GM23338 (cell line): Measurements from ENCODE around the gene GABRR2. TPM values are rescaled to one million over a fixed set of nuclear protein-coding genes. Genes with fewer than 3 reads are reported as not detected.

ENCODE experiments used
- ATAC-seq: fragments of 200-7000 bp; cut with Tn5 transposase; 3 replicates; pipeline ENCODE4 v1.9.1; 2020
- DNase-seq: peaks from one replicate; pipeline ENCODE4 v3.0.0-alpha.2; 2015; ENCODE audit warnings: low spot score
- H2AFZ ChIP-seq: fragments of 200-600 bp; sonication (generic); 2 replicates; pipeline ENCODE4 v1.8.0; 2016; ENCODE audit warnings: antibody characterized with exemption, mild to moderate bottlenecking, moderate library complexity
- H3F3A ChIP-seq: fragments of 200-600 bp; sonication (generic); replicated peaks from 2 replicates; pipeline ENCODE4 v1.8.0; 2017; ENCODE audit warnings: antibody characterized with exemption, mixed run types, low read depth
- H3K27ac ChIP-seq: fragments of 200-600 bp; sonication (generic); 2 replicates; pipeline ENCODE4 v1.6.1; 2016; ENCODE audit warnings: low read depth
- H3K27me3 ChIP-seq: fragments of 200-600 bp; sonication (generic); 2 replicates; pipeline ENCODE4 v1.8.0; 2016; ENCODE audit warnings: mild to moderate bottlenecking, mixed run types, moderate library complexity; ENCODE audit not compliant: insufficient read depth
- H3K36me3 ChIP-seq: fragments of 200-600 bp; sonication (generic); 2 replicates; pipeline ENCODE4 v1.8.0; 2016; ENCODE audit warnings: mild to moderate bottlenecking; ENCODE audit not compliant: insufficient read depth
- H3K4me1 ChIP-seq: fragments of 200-600 bp; sonication (generic); 2 replicates; pipeline ENCODE4 v1.8.0; 2016; ENCODE audit warnings: mild to moderate bottlenecking, moderate library complexity; ENCODE audit not compliant: insufficient read depth
- H3K4me2 ChIP-seq: fragments of 200-600 bp; sonication (generic); 2 replicates; pipeline ENCODE4 v1.7.1; 2017; ENCODE audit warnings: mixed run types
- H3K4me3 ChIP-seq: fragments of 200-600 bp; sonication (generic); 2 replicates; pipeline ENCODE4 v1.6.1; 2016; ENCODE audit warnings: mixed run types
- H3K79me2 ChIP-seq: fragments of 200-600 bp; sonication (generic); replicated peaks from 2 replicates; pipeline ENCODE4 v1.8.0; 2017; ENCODE audit warnings: mild to moderate bottlenecking; ENCODE audit not compliant: insufficient read depth
- H3K9me2 ChIP-seq: fragments of 200-600 bp; sonication (generic); 2 replicates; pipeline ENCODE4 v1.8.0; 2017; ENCODE audit not compliant: insufficient read depth
- H4K20me1 ChIP-seq: fragments of 200-600 bp; sonication (generic); replicated peaks from 2 replicates; pipeline ENCODE4 v1.8.0; 2017; ENCODE audit warnings: mild to moderate bottlenecking; ENCODE audit not compliant: insufficient read depth
- H3K27ac Mint-ChIP-seq: 2 replicates; pipeline ENCODE4 v1.8.0; 2020; ENCODE audit warnings: inconsistent platforms, mild to moderate bottlenecking, moderate library complexity, mixed read lengths
- H3K27me3 Mint-ChIP-seq: 3 replicates; pipeline ENCODE4 v1.8.0; 2022; ENCODE audit warnings: low read depth, mild to moderate bottlenecking, moderate library complexity, mixed read lengths, inconsistent platforms; ENCODE audit not compliant: insufficient read depth, poor library complexity
- H3K36me3 Mint-ChIP-seq: 3 replicates; pipeline ENCODE4 v1.8.0; 2021; ENCODE audit warnings: low read depth, mild to moderate bottlenecking, inconsistent platforms, moderate library complexity, mixed read lengths
- H3K4me1 Mint-ChIP-seq: 3 replicates; pipeline ENCODE4 v1.8.0; 2020; ENCODE audit warnings: mild to moderate bottlenecking, inconsistent platforms, mixed read lengths
- H3K4me3 Mint-ChIP-seq: 3 replicates; pipeline ENCODE4 v1.8.0; 2021; ENCODE audit warnings: moderate library complexity, mild to moderate bottlenecking, inconsistent platforms, mixed read lengths
- H3K9me3 Mint-ChIP-seq: 3 replicates; pipeline ENCODE4 v1.8.0; 2020; ENCODE audit warnings: moderate library complexity, mild to moderate bottlenecking, inconsistent platforms, mixed read lengths
- CTCF ChIP-seq, 2 experiments: fragments of 200-600 bp in 1 of 2; sonication (generic) in 1 of 2; conservative IDR thresholded peaks; 2 replicates each; pipeline versions ENCODE4 v1.5.1 to v1.6.1; 2016 to 2017; ENCODE audit warnings: antibody characterized with exemption in 2 of 2, low read depth in 2 of 2, mild to moderate bottlenecking in 2 of 2, moderate library complexity in 1 of 2
- EZH2 ChIP-seq: fragments of 200-600 bp; sonication (generic); IDR thresholded peaks from one replicate; pipeline ENCODE4 v1.8.0; 2017; ENCODE audit warnings: antibody characterized with exemption, mild to moderate bottlenecking, low read depth; ENCODE audit not compliant: unreplicated experiment
- EZH2phosphoT487 ChIP-seq: fragments of 200-600 bp; sonication (generic); IDR thresholded peaks from one replicate; pipeline ENCODE4 v1.8.1; 2018; ENCODE audit warnings: antibody characterized with exemption; ENCODE audit not compliant: unreplicated experiment
- JUNB ChIP-seq: IDR thresholded peaks from one replicate; pipeline ENCODE4 v1.6.1; 2016; ENCODE audit warnings: antibody characterized with exemption; ENCODE audit not compliant: unreplicated experiment
- NANOG ChIP-seq: IDR thresholded peaks from 2 replicates; pipeline ENCODE4 v1.6.1; 2016; ENCODE audit warnings: antibody characterized with exemption, borderline replicate concordance
- POLR2AphosphoS5 ChIP-seq: IDR thresholded peaks from 2 replicates; pipeline ENCODE4 v1.6.1; 2016; ENCODE audit warnings: antibody characterized with exemption, low read depth
- REST ChIP-seq: IDR thresholded peaks from one replicate; pipeline ENCODE4 v1.6.1; 2018; ENCODE audit warnings: antibody characterized with exemption; ENCODE audit not compliant: unreplicated experiment
- ZNF331 ChIP-seq: fragments of 250-450 bp; sonication (Bioruptor Pico); IDR thresholded peaks from 2 replicates; pipeline ENCODE4 v1.5.0; 2020; ENCODE audit warnings: low read depth, mild to moderate bottlenecking, moderate library complexity
- polyA plus RNA-seq: library from polyadenylated mRNA; unstranded; fragments of >200 nt; fragmentation: Nextera tagmentation; extraction: Ambion mirVana; gene quantifications from 2 replicates; pipeline ENCODE4 v1.2.1, GENCODE V29; 2016
- total RNA-seq: library from RNA; depleted of rRNA; stranded (reverse); fragments of >200 nt; shearing (Covaris generic); gene quantifications from 2 replicates; pipeline ENCODE4 v1.2.3, GENCODE V29; 2014

The GABRR2 gene
- total and polyA plus RNA-seq, 2 experiments from 2014 or later: not detected

GRCh38 chr6:89260310-89260709 lies 54.8 kb downstream of the GABRR2 start (continued):
- TF ChIP-seq REST (no peak), ZNF331 (CRISPR knock-in tag) (no peak), POLR2AphosphoS5 (no peak), NANOG (no peak), EZH2phosphoT487 (no peak), EZH2 (no peak), JUNB (no peak)

- Histone ChIP-seq H4K20me1 (no peaks in the 10 kb centered on the region), H3K4me3 (no peak overlapping the region), H3F3A (no peaks in the 10 kb centered on the region), H3K79me2 (no peaks in the 10 kb centered on the region), H3K9me2 (no peaks in the 10 kb centered on the region), H3K4me2 (no peak overlapping the region), H3K4me1 (no peaks in the 10 kb centered on the region), H3K36me3 (no peaks in the 10 kb centered on the region), H2AFZ (no peak overlapping the region), H3K27ac (no peak overlapping the region), H3K27me3 (no peaks in the 10 kb centered on the region)
- no peak overlapping the region for H3K27ac Mint-ChIP-seq
- no peaks in the 10 kb centered on the region for H3K4me1 Mint-ChIP-seq
- no peak overlapping the region for H3K4me3 Mint-ChIP-seq
- ATAC-seq (no peak), DNase-seq (no peak)
- H3K9me3 Mint-ChIP-seq: no peaks in the 10 kb centered on the region
- H3K36me3 Mint-ChIP-seq: no peaks in the 10 kb centered on the region
- peaks cover 4% of the 10 kb centered on the region for H3K27me3 Mint-ChIP-seq
- TF ChIP-seq CTCF (conservative IDR thresholded peaks at IDR 0.05; ENCODE audit: low read depth in 2 of 2) (no peak), ZNF331 (CRISPR knock-in tag) (no peak), EZH2 (no peak), REST (no peak)
These were observed 56.2 kb downstream of the GABRR2 start for GRCh38 chr6:89258912-89259311.
